ENCODE data around the gene MAP3K5. TPM values are rescaled to one million over a fixed set of nuclear protein-coding genes. Genes with fewer than 3 reads are reported as not detected.

The MAP3K5 gene
- polyA plus RNA-seq, 3 donors: 9.6 to 12.0 (median 11.1) TPM

- Mint-ChIP-seq H3K4me3 (no peak overlapping the region), H3K9me3 (no peaks in the 10 kb centered on the region), H3K4me1 (peaks cover 2% of the 10 kb centered on the region), H3K36me3 (no peaks in the 10 kb centered on the region), H3K27ac (no peak overlapping the region), H3K27me3 (ENCODE audit: low read depth in 3 of 3) (peaks cover 1 to 4% (median 2%) of the 10 kb centered on the region in 3 donors)
- H3K36me3 ChIP-seq (replicated peaks in 1 of 2; ENCODE audit: control insufficient read depth in 1 of 2, insufficient read depth in 2 of 2, low read length in 2 of 2): no peaks in the 10 kb centered on the region
- no peak overlapping the region for H3K4me3 ChIP-seq (replicated peaks in 1 of 3; ENCODE audit: low read depth in 2 of 3, low read length in 3 of 3)
- no peak for DNase-seq
- no peak overlapping the region for H3K27ac ChIP-seq (ENCODE audit: low read depth in 1 of 2, low read length in 2 of 2)
- no peak for TF ChIP-seq CTCF (IDR thresholded peaks at IDR 0.05)
- H3K27me3 ChIP-seq (ENCODE audit: control insufficient read depth in 2 of 2, insufficient read depth in 2 of 2, low read length in 2 of 2): no peaks in the 10 kb centered on the region
- H2AFZ ChIP-seq (ENCODE audit: insufficient read depth, low read depth, low read length, poor library complexity, severe bottlenecking): no peak overlapping the region
- no peak overlapping the region for H3K4me2 ChIP-seq (replicated peaks; ENCODE audit: extremely low read depth, low read length, poor library complexity, severe bottlenecking)
- no peak overlapping the region for H3K9ac ChIP-seq (ENCODE audit: insufficient read depth, low read length, poor library complexity, severe bottlenecking)
- no peaks in the 10 kb centered on the region for H3K79me2 ChIP-seq (ENCODE audit: insufficient read depth, low read length)
- no peaks in the 10 kb centered on the region for H3K4me1 ChIP-seq (ENCODE audit: control insufficient read depth in 1 of 2, insufficient read depth in 2 of 2, low read length in 2 of 2)
- intact Hi-C loops (cut with micrococcal nuclease): no loop called here
- no peaks in the 10 kb centered on the region for H4K20me1 ChIP-seq (ENCODE audit: insufficient read depth, low read length)
- H3K9me3 ChIP-seq (replicated peaks in 1 of 2; ENCODE audit: control insufficient read depth in 1 of 2, insufficient read depth in 1 of 2, low read length in 2 of 2): no peaks in the 10 kb centered on the region
These were observed 275.3 kb downstream of the MAP3K5 start for GRCh38 chr6:136517002-136517401.

- Histone ChIP-seq H3K9ac (ENCODE audit: insufficient read depth, low read length, poor library complexity, severe bottlenecking) (no peak overlapping the region), H3K27me3 (ENCODE audit: control insufficient read depth in 2 of 2, insufficient read depth in 2 of 2, low read length in 2 of 2) (no peaks in the 10 kb centered on the region), H3K4me3 (replicated peaks in 1 of 3; ENCODE audit: low read depth in 2 of 3, low read length in 3 of 3) (no peak overlapping the region), H3K79me2 (ENCODE audit: insufficient read depth, low read length) (no peaks in the 10 kb centered on the region), H3K4me1 (ENCODE audit: control insufficient read depth in 1 of 2, insufficient read depth in 2 of 2, low read length in 2 of 2) (no peaks in the 10 kb centered on the region), H3K4me2 (replicated peaks; ENCODE audit: extremely low read depth, low read length, poor library complexity, severe bottlenecking) (no peak overlapping the region), H3K27ac (ENCODE audit: low read depth in 1 of 2, low read length in 2 of 2) (no peak overlapping the region), H2AFZ (ENCODE audit: insufficient read depth, low read depth, low read length, poor library complexity, severe bottlenecking) (no peak overlapping the region), H3K36me3 (replicated peaks in 1 of 2; ENCODE audit: control insufficient read depth in 1 of 2, insufficient read depth in 2 of 2, low read length in 2 of 2) (no peaks in the 10 kb centered on the region), H3K9me3 (replicated peaks in 1 of 2; ENCODE audit: control insufficient read depth in 1 of 2, insufficient read depth in 1 of 2, low read length in 2 of 2) (no peaks in the 10 kb centered on the region), H4K20me1 (ENCODE audit: insufficient read depth, low read length) (no peaks in the 10 kb centered on the region)
- intact Hi-C loops (cut with micrococcal nuclease): no loop called here
- DNase-seq: no peak
- Mint-ChIP-seq H3K27ac (no peak overlapping the region), H3K27me3 (ENCODE audit: low read depth in 3 of 3) (peaks cover 0 to 3% (median 3%) of the 10 kb centered on the region in 3 donors), H3K4me3 (no peak overlapping the region), H3K36me3 (no peaks in the 10 kb centered on the region), H3K4me1 (no peaks in the 10 kb centered on the region), H3K9me3 (no peaks in the 10 kb centered on the region)
- TF ChIP-seq CTCF (IDR thresholded peaks at IDR 0.05): no peak
- WGBS (ENCODE audit: insufficient coverage): 96% methylated on average over 3 of the region's 4 CpGs
These were observed 277.7 kb downstream of the MAP3K5 start for GRCh38 chr6:136514591-136514990.

Data from CD14-positive monocyte (primary cell).